GM18505 (cell line): Measurements from ENCODE around the gene RPUSD2.
A peak's percentile ranks its signal among the peaks of the same experiment; 100 is the strongest.

Experiments
- ATAC-seq: cut with Tn5 transposase; IDR thresholded peaks from one replicate; pipeline ENCODE4 v1.9.1; 2021; ENCODE audit not compliant: unreplicated experiment
- POLR2A ChIP-seq: IDR thresholded peaks from 4 replicates; pipeline ENCODE4 v1.6.1; 2011; ENCODE audit warnings: borderline replicate concordance; ENCODE audit not compliant: insufficient read depth, insufficient read length; ENCODE audit errors: extremely low read depth

RPUSD2 gene, protein sequence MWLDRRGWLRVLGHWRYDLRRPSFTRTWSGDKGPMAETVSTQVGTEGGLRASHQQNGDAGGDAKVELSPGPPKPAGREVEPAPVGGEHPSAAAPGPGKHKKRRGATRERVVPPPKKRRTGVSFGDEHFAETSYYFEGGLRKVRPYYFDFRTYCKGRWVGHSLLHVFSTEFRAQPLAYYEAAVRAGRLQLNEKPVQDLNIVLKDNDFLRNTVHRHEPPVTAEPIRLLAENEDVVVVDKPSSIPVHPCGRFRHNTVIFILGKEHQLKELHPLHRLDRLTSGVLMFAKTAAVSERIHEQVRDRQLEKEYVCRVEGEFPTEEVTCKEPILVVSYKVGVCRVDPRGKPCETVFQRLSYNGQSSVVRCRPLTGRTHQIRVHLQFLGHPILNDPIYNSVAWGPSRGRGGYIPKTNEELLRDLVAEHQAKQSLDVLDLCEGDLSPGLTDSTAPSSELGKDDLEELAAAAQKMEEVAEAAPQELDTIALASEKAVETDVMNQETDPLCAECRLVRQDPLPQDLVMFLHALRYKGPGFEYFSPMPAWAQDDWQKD

DNA sequence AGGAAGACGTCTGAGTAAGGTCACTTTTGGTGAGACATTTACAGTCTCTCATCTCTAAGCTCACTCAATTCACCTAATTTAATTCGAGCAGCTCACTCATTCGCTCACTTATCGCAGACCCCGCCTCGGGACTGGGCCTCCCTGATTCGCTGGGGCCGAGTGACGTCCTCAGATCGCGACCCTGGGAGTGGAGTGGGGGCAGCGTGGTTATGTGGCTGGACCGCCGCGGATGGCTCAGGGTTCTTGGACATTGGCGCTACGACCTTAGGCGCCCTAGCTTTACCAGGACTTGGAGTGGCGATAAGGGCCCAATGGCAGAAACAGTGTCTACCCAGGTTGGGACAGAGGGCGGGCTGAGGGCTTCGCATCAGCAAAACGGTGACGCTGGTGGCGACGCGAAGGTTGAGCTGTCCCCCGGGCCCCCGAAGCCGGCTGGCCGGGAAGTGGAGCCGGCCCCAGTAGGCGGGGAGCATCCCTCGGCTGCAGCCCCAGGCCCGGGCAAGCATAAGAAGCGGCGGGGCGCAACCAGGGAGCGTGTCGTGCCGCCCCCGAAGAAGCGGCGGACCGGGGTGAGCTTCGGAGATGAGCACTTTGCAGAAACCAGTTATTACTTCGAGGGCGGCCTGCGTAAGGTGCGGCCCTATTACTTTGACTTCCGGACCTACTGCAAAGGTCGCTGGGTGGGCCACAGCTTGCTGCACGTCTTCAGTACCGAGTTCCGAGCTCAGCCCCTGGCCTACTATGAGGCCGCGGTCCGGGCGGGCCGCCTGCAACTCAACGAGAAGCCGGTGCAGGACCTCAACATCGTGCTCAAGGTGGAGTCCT lies at the start of gene RPUSD2:
RPUSD2 (plus strand) TSS at position 171 of the 825 bp plus-strand sequence; CDS start at position 210, 39 bp downstream.
- peak; percentile 76 for TF ChIP-seq POLR2A
- no peak for ATAC-seq

DNA sequence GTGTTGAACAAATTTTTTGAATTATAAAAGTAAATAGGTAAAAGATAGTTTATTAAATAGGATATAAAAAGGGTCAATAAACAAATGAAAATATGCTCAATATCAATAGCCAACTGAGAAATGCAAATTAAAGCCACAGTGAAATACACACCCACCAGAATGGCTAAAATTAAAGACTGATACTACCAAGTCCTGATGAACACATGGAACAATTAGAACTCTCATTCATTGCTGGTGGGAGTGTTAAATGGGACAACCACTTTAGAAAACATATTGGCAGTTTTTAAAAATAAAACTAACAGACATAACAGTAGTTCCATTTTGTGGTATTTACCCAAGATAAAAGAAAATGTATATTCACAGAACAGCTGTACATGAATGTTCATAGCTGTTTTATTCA lies 45.5 kb upstream of the RPUSD2 start:
- no peak for ATAC-seq
- no peak for TF ChIP-seq POLR2A

DNA sequence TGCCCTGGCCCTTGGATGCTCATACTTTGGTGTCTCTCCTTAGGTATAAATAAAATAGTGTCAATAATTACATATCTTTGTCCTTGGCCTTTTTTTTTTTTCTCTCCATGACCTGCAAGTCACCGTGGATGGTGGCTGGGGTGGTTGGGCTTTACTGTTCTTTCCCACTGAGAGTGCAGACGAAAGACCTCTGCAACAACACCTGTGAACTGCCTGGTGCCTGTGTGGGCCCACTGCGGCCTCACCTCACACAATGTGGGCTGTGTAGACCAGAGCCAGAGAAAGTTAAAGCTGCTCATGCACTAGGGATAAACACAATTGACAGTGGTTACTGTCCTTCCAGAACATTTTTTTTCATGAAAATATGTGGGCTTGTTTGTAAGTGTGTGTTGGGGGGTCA lies 43.2 kb upstream of the RPUSD2 start:
- no peak for ATAC-seq
- no peak for TF ChIP-seq POLR2A

DNA sequence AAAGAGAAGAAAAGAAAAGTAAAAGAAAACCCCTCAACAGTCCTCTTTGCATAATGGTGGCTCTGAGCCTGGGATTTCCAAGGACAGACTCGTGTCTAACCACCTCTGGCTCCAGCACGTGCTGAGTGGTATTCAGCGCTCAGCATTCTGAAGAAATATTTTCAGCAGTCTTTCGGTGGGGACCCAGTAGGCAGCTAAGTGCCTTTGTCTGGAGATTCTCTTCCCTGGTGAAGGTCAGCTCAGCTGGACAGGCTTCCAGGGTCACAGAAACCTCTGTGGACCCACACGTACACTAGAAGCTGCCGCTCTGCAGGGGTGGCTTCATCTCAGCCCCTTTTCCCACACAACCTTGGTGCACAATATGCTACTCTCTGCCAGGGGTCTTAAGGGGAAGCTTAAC lies 40.3 kb upstream of the RPUSD2 start:
- TF ChIP-seq POLR2A = no peak
- ATAC-seq = no peak

DNA sequence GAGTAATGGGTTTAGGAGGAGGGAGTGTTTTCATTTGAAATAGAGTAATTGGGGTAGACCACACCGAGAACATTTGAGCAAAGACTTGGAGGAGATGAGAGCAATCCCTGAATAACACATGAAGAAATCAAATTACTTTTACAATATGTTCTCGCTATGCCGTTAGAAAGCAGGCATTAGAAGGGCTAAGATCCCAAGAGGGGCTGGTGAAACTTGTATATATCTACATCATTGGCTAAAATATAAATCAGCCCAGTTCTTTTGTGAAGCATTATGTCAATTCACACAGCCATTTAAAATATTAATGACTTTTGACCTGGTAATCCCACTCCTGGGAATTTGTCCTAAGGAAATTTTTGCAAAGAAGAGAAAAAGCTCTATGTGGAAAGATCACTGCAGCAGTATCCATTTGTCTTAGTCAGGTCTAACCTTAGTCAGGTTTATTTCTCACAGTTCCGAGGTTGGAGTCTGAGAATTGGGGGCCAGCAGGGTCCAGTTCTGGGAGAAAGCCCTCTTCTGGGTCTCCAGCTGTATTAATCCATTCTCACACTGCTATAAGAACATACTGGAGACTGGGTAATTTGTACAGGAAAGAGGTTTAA lies 35.2 kb upstream of the RPUSD2 start:
- no peak for TF ChIP-seq POLR2A
- no peak for ATAC-seq

DNA sequence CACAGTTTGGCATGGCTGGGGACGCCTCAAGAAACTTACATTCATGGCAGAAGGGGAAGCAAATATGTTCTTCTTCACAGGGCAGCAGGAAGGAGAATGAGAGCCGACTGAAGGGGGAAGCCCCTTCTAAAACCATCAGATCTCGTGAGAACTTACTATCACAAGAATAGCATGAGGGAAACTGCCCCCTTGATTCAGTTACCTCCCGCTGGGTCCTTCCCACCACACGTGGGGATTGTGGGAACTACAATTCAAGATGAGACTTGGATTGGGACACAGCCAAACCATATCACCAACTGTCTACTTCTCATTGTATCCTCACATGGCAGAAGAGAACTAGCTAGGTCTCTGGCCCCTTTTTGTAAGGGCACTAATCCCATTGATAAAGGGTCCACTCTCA lies 34.7 kb upstream of the RPUSD2 start:
- ATAC-seq = no peak
- no peak for TF ChIP-seq POLR2A

DNA sequence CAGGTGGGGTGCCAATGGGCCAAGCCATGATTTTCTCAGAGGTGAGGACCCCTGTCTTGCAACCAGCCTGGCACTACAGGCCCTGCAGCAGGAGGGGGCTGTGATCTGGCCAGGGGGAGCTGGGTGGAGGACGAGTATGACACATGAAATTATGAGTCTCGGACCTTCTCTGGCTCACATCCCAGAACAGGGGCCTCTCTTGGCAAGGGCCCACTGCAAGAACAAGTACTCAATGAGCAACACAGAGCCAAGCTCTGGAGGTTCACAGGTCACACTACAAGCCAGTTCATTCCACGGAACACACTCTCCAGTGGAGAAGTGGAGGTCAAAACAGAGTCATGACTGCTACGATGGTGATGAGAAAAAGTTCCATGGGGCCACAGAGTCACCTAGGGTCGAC lies 32.6 kb upstream of the RPUSD2 start:
- no peak for ATAC-seq
- no peak for TF ChIP-seq POLR2A

DNA sequence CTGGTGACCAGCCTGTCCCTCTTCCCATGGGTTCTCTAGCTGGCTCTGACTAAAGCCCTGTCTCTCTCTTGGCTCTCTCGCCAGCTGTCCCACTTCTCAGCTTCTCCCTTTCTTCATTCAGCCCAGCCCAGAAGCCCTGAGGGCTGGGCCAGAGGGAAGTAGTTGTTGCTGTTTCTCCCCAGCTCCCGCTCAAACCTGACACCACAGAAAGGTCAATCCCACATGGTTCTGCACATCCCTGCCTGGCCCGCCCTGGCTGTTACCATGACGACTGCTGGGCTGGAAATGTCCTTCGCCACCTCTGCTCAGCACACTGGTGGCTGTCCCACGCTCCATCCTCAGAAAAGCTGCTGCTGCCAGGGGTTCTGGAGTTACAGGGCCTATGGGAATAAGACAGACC lies 30.1 kb upstream of the RPUSD2 start:
- TF ChIP-seq POLR2A = no peak
- no peak for ATAC-seq

DNA sequence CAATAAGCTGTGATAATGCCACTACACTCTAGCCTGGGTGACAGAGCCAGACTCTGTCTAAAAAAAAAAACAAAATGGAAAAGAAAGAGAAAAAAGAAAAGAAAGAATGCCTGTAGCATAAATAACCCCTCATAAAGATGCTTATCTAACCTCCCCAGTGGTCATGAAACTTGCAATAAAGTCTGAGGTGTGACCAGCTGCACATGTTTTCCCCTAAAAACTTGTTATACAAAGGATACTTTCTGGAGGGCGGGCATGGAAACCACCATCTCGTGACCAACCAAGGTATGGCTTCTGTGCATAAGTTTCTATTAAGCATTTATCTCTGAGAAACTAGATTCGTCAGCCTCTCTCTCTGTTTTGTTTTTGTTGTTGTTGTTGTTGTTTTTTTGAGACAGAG lies 26.0 kb upstream of the RPUSD2 start:
- no peak for ATAC-seq
- TF ChIP-seq POLR2A = no peak

DNA sequence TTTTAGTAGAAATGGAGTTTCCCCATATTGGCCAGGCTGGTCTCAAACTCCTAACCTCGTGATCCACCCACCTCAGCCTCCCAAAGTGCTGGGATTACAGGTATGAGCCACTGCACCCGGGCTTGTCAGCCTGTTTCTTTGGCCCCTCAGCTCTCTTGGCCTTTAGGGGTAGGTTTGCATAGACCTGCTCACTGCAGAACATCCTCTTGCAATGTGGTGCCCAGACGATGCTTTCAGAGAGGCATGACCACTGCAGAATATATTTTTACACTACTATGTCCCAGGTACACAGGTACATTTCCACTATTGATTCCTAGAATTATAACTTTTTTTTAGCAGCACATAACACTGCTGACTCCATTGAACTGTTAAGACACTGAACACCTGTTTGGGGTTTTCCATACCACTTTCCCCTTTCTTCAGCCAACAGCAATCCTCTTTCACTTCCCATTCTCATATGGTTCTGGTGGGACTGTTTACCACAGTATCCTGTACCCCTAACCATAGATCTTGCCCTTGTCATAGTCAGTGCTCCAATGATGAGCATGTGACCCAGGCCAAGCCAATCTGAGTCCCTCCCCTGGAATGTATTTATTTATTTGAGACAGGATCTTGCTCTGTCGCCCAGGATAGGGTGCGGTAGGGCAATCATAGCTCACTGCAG lies 25.3 kb upstream of the RPUSD2 start:
- no peak for ATAC-seq
- no peak for TF ChIP-seq POLR2A

DNA sequence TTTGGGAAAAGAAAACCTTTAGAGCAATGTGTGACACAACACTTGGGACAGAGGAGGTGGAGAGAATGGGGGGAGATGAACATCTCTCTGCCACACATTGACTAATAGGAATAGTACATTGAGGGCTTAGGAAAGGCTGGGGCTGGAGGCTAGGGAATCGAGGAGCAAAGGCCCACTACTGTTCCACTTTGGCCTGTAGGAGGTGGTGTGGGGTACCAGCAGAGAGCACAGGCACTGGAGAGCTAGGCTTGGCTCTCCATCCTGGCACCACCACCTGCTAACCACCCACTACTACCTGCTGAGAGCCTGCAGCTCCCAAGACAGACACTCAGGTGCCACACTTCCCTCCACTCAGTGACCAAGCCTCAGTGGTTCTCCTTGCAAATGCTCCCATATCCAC lies 23.6 kb upstream of the RPUSD2 start:
- no peak for TF ChIP-seq POLR2A
- ATAC-seq = no peak

DNA sequence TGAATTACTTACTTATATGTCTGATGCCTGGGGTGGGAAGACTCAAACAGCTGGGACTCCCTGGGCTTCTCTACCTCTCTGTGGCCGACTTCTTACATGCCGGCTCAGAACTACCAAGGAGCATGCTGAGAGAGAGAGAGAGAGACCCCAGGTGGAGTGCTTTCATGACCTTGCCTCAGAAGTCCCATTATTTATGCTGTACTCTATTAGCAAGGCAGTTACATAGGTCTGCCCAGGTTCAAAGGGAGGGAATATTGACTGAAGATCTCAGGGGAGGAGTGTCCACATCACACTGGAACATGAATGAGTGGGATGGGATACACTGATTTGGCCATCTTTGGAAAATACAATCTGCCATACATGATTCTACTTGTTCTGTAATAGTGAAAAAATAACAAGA lies 20.5 kb upstream of the RPUSD2 start:
- no peak for ATAC-seq
- TF ChIP-seq POLR2A = no peak

DNA sequence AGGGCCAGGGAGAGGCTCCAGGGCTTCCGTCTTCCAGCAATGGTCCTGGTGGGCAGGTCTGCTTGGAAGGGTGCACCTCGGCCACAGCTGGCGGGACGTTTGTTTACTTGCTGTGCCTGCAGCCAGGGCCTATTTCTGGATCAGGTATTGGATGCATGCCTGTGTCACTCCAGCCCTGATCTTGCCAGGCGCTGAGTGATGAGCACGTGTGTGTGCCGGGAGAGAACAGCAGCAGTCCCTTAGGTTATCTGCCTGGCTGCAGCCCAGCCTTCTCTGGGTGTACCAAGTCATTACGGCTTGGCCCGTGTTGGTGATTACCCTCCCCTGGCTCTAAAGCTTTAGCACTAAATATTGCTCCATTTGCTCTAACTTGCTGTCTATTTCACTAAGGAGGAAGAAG lies 19.2 kb upstream of the RPUSD2 start:
- no peak for TF ChIP-seq POLR2A
- peak; percentile 4 for ATAC-seq
